ENCODE results near the gene CREB3L2. TPM values are rescaled to one million over a fixed set of nuclear protein-coding genes. Genes with fewer than 3 reads are reported as not detected.

CREB3L2 gene
- total and polyA plus RNA-seq, 10 of the 15 experiments (the other 5 are each of a cell fraction or from before 2014, with no cell fraction given), result 6.4 to 67.1 (median 26.2) TPM

DNA sequence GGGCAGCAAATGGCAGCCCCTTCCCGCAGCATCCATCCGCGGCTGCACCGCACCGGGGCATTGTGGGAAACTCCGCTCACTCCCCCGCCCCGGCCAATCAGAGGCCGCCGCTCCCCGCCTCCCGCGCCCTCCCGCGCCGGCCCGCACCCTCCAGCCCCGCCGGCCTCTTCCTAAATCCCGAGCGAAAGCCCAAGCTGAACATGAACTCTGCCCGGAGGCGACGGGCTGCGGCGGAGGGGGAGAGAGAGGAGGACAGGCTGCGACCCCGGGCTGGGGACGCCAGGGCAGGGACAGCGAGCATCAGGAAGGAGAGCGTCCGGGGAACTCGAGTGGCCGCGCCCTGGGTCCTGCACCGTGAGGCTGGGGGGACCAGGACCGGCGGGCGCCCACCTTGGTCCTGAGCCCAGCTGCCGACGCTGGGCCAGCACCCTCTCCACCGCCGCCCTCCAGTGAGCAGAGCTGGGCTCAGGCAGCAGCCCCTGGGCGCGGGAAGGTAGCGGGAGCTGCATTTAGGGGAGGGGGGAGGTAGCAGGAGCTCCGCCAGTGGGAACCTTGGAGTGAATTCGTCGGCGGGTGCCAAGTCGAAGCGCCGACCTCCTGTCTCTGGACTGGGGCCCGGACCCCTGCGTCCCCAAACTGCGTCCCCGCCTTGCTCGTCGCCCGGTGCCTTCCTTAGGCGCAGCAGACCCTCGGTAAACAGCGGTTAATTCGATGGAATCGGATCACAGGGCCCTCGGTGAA is 154.9 kb downstream of the CREB3L2 start, which contains the start of gene DGKI (continued):
- TF ChIP-seq SREBF1 (IDR thresholded peaks at IDR 0.05; ENCODE audit: low read length) (no peak), DPF2 (IDR thresholded peaks at IDR 0.05) (no peak), GATAD2B (conservative IDR thresholded peaks at IDR 0.05; ENCODE audit: low read depth) (peak; percentile 40; the same call in 1 of the 2 replicates), PAX5 (IDR thresholded peaks at IDR 0.05; ENCODE audit: borderline replicate concordance, low read depth, low read length) (no peak), RELA (IDR thresholded peaks at IDR 0.05; ENCODE audit: borderline replicate concordance, partially characterized antibody) (no peak), KDM1A (IDR thresholded peaks at IDR 0.05; ENCODE audit: borderline replicate concordance) (no peak), IKZF2 (IDR thresholded peaks at IDR 0.05) (no peak), IRF4 (IDR thresholded peaks at IDR 0.05; ENCODE audit: low read depth, low read length) (no peak), ZNF622 (IDR thresholded peaks at IDR 0.05) (no peak), SPI1 (IDR thresholded peaks at IDR 0.05; ENCODE audit: borderline replicate concordance, insufficient read depth, low read depth, low read length) (no peak), BCLAF1 (IDR thresholded peaks at IDR 0.05) (no peak), FOXM1 (IDR thresholded peaks at IDR 0.05; ENCODE audit: low read depth, low read length) (no peak), SP1 (IDR thresholded peaks at IDR 0.05; ENCODE audit: low read depth, low read length) (no peak), TCF3 (IDR thresholded peaks at IDR 0.05; ENCODE audit: borderline replicate concordance, insufficient read depth, low read depth, low read length) (no peak), CEBPB (IDR thresholded peaks at IDR 0.05; ENCODE audit: borderline replicate concordance in 1 of 2, low read depth in 2 of 2, low read length in 2 of 2) (no peak)
- TF ChIP-seq, protein P1, sequence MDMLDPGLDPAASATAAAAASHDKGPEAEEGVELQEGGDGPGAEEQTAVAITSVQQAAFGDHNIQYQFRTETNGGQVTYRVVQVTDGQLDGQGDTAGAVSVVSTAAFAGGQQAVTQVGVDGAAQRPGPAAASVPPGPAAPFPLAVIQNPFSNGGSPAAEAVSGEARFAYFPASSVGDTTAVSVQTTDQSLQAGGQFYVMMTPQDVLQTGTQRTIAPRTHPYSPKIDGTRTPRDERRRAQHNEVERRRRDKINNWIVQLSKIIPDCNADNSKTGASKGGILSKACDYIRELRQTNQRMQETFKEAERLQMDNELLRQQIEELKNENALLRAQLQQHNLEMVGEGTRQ (IDR thresholded peaks at IDR 0.05; ENCODE audit: borderline replicate concordance, low read depth, low read length), result no peak

All from GM12878 (cell line).